Fibroblast of skin of left biceps (primary cell): ENCODE measurements around the gene SCD5.

Experiments
- DNase-seq, 2 experiments: peaks; one replicate each; pipeline ENCODE4 v3.0.0-alpha.2; 2013; ENCODE audit warnings: low read depth in 2 of 2

Gene SCD5

GRCh38 chr4:82589756-82590155, 208.8 kb downstream of the SCD5 start:
- no peak for DNase-seq

- DNase-seq: no peak
Observed at GRCh38 chr4:82588771-82589270, 209.8 kb downstream of the SCD5 start.

GRCh38 chr4:82587826-82588540, 210.6 kb downstream of the SCD5 start:
- no peak for DNase-seq

GRCh38 chr4:82585690-82586435, 212.7 kb downstream of the SCD5 start:
- DNase-seq: no peak

- no peak for DNase-seq
Observed at GRCh38 chr4:82584931-82585330, 213.7 kb downstream of the SCD5 start.

GRCh38 chr4:82583897-82584587, 214.6 kb downstream of the SCD5 start:
- no peak for DNase-seq

- no peak for DNase-seq
Observed at GRCh38 chr4:82579932-82580331, 218.7 kb downstream of the SCD5 start.
